ENCODE results near the gene LCOR.
A peak's percentile ranks its signal among the peaks of the same experiment; 100 is the strongest.
"Not testable (repeated sequence)": the region's sequence is repeated elsewhere in the genome, so short reads cannot be mapped to it uniquely, and the experiment has no call there.

LCOR gene

DNA sequence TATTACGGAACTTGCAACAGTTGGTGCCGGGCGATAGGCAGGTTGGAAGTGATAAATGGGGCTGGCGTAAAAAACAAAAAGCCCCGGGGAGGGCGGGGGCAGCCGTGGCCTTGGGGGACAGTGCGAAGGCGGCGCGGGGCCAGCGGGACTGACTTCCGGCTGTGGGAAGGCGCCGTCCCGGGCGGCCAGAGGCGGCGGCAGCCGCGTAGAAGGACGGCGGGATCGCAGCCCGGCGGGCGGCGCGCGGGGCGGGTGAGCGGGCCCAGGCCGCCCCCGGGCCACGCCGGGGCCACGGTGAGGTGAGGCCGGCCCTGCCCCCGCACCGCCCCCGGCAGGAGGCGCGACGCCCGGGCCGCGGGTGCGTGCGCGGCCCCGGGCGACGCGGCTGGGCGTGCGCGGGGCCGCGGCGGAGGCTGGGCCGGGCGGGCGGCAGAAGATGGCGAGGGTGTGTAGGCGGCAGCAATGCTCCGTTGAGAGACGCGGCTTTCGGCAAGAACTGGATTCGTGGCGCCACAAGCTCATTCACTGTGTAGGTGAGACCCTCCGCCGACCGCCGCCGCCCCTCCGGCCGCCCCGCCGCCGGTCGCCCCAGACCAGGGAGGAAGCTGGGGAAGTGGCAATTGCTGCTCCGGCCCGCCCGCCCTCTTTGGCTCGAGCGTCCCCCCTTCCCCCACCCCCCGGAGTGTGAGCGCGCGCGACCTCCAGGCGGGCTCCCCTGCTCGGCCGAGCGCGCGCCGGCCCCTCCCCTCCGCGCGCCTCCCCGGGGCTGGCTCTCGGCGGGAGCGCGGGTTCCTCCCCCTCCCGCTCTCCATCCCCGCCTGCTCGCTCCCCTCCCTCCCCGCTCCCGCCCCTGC lies at the start of gene LCOR:
LCOR (plus strand) TSS at position 432 of the 854 bp plus-strand sequence. CDS start 116,760 bp downstream, outside the sequence.
- Mint-ChIP-seq H3K9me3 (no peaks in the 10 kb centered on the region), H3K27me3 (no peaks in the 10 kb centered on the region), H3K36me3 (ENCODE audit: low read depth) (peaks cover 25% of the 10 kb centered on the region), H3K4me1 (ENCODE audit: low read depth) (peaks cover 44% of the 10 kb centered on the region), H3K27ac (peak within 1 kb of the TSS; percentile 96), H3K4me3 (peak within 1 kb of the TSS; percentile 96)
- intact Hi-C loops (cut with micrococcal nuclease) = loop anchor here (5.0 to 10.0 kb wide), 3 partner anchors 65 to 245 kb away; partner anchors contain the start of gene TM9SF3

- Mint-ChIP-seq H3K4me1 (ENCODE audit: low read depth) (no peaks in the 10 kb centered on the region), H3K36me3 (ENCODE audit: low read depth) (no peaks in the 10 kb centered on the region), H3K9me3 (no peaks in the 10 kb centered on the region), H3K27ac (no peak overlapping the region), H3K27me3 (no peaks in the 10 kb centered on the region), H3K4me3 (no peak overlapping the region)
- intact Hi-C loops (cut with micrococcal nuclease) = no loop called here
Observed at GRCh38 chr10:96784253-96784652, 47.8 kb upstream of the LCOR start.

GRCh38 chr10:96789571-96790108 lies 42.5 kb upstream of the LCOR start:
- no peak overlapping the region for H3K4me3 Mint-ChIP-seq
- H3K9me3 Mint-ChIP-seq = no peaks in the 10 kb centered on the region
- intact Hi-C loops (cut with micrococcal nuclease) = loop anchor here (5.0 kb wide), 1 partner anchor 238 kb away; no protein-coding TSS in a partner anchor
- H3K36me3 Mint-ChIP-seq (ENCODE audit: low read depth) = no peaks in the 10 kb centered on the region
- H3K27ac Mint-ChIP-seq = no peak overlapping the region
- H3K4me1 Mint-ChIP-seq (ENCODE audit: low read depth) = peaks cover 6% of the 10 kb centered on the region
- H3K27me3 Mint-ChIP-seq = peaks cover 2% of the 10 kb centered on the region

GRCh38 chr10:96791902-96792301 lies 40.2 kb upstream of the LCOR start:
- Mint-ChIP-seq H3K4me3 (no peak overlapping the region), H3K36me3 (ENCODE audit: low read depth) (no peaks in the 10 kb centered on the region), H3K9me3 (no peaks in the 10 kb centered on the region), H3K27me3 (peaks cover 2% of the 10 kb centered on the region), H3K27ac (no peak overlapping the region), H3K4me1 (ENCODE audit: low read depth) (peaks cover 6% of the 10 kb centered on the region)
- intact Hi-C loops (cut with micrococcal nuclease) = no loop called here

- Mint-ChIP-seq H3K4me1 (ENCODE audit: low read depth) (peaks cover under 1% of the 10 kb centered on the region), H3K4me3 (no peak overlapping the region), H3K9me3 (no peaks in the 10 kb centered on the region), H3K27ac (no peak overlapping the region), H3K36me3 (ENCODE audit: low read depth) (no peaks in the 10 kb centered on the region), H3K27me3 (no peaks in the 10 kb centered on the region)
- intact Hi-C loops (cut with micrococcal nuclease) = no loop called here
Observed at GRCh38 chr10:96794836-96795733, 37.0 kb upstream of the LCOR start.

- H3K27ac Mint-ChIP-seq = no peak overlapping the region
- intact Hi-C loops (cut with micrococcal nuclease) = no loop called here
- H3K36me3 Mint-ChIP-seq (ENCODE audit: low read depth) = no peaks in the 10 kb centered on the region
- peaks cover 1% of the 10 kb centered on the region for H3K27me3 Mint-ChIP-seq
- peaks cover 2% of the 10 kb centered on the region for H3K9me3 Mint-ChIP-seq
- H3K4me1 Mint-ChIP-seq (ENCODE audit: low read depth) = no peaks in the 10 kb centered on the region
- H3K4me3 Mint-ChIP-seq = no peak overlapping the region
Observed at GRCh38 chr10:96797485-96797884, 34.6 kb upstream of the LCOR start.

- no peaks in the 10 kb centered on the region for H3K4me1 Mint-ChIP-seq (ENCODE audit: low read depth)
- H3K27me3 Mint-ChIP-seq = peaks cover 4% of the 10 kb centered on the region
- no peaks in the 10 kb centered on the region for H3K36me3 Mint-ChIP-seq (ENCODE audit: low read depth)
- no peak overlapping the region for H3K4me3 Mint-ChIP-seq
- peaks cover 9% of the 10 kb centered on the region for H3K9me3 Mint-ChIP-seq
- no peak overlapping the region for H3K27ac Mint-ChIP-seq
- intact Hi-C loops (cut with micrococcal nuclease) = no loop called here
Observed at GRCh38 chr10:96803288-96803664, 28.8 kb upstream of the LCOR start.

DNA sequence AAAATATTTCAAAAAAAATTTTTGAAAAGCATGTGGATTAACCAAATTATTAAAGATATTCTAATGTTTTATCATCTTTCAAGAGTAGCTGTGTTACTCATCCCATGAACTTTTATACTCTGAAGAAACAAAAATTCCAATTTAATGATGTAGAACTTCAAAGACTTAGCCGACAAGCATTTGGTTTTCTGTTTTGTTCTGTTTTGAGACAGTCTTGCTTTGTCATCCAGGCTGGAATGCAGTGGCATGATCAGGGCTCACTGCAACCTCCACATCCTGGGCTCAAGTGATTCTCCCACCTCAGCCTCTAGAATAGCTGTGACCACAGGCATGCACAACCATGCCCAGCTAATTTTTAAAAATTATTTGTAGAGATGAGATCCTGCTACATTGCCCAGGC lies 17.8 kb upstream of the LCOR start:
- no peak overlapping the region for H3K27ac Mint-ChIP-seq
- no peaks in the 10 kb centered on the region for H3K36me3 Mint-ChIP-seq (ENCODE audit: low read depth)
- H3K4me1 Mint-ChIP-seq (ENCODE audit: low read depth) = no peaks in the 10 kb centered on the region
- intact Hi-C loops (cut with micrococcal nuclease) = no loop called here
- no peaks in the 10 kb centered on the region for H3K27me3 Mint-ChIP-seq
- H3K9me3 Mint-ChIP-seq = no peaks in the 10 kb centered on the region
- H3K4me3 Mint-ChIP-seq = no peak overlapping the region

DNA sequence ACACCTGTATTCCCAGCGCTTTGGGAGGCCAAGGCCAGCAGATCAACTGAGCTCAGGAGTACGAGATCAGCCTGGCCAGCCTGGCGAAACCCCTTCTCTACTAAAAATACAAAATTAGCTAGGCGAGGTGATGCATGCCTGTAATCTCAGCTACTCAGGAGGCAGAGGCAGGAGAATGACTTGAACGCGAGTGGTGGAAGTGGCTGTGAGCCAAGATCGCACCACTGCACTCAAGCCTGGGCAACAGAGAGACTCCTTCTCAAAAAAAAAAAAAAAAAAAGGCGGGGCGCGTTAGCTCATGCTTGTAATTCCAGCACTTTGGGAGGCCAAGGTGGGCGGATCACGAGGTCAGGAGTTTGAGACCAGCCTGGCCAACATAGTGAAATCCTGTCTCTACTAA lies 13.1 kb upstream of the LCOR start:
- H3K27ac Mint-ChIP-seq; H3K36me3 Mint-ChIP-seq (ENCODE audit: low read depth); H3K4me1 Mint-ChIP-seq (ENCODE audit: low read depth); intact Hi-C loops (cut with micrococcal nuclease); H3K4me3 Mint-ChIP-seq; H3K27me3 Mint-ChIP-seq; H3K9me3 Mint-ChIP-seq: not testable (repeated sequence)

DNA sequence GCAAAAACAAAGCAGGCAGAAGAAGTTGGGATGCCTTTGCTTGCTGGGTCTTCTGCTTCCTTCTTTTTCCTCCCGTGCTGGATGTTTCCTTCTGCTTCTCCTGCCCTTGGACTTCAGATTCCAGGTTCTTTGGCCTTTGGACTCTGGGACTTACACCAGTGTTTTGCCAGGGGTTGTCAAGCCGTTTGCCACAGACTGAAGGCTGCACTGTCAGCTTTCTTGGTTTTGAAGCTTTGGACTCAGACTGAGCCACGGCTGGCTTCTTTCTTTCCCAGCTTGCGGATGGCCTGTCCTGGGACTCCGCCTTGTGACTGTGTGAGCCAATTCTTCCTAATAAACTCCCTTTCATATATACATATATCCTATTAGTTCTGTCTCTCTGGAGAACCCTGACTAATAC lies 11.3 kb upstream of the LCOR start:
- Mint-ChIP-seq H3K27me3 (no peaks in the 10 kb centered on the region), H3K27ac (no peak overlapping the region), H3K36me3 (ENCODE audit: low read depth) (no peaks in the 10 kb centered on the region), H3K9me3 (no peaks in the 10 kb centered on the region), H3K4me1 (ENCODE audit: low read depth) (peaks cover under 1% of the 10 kb centered on the region), H3K4me3 (no peak overlapping the region)
- intact Hi-C loops (cut with micrococcal nuclease) = no loop called here

DNA sequence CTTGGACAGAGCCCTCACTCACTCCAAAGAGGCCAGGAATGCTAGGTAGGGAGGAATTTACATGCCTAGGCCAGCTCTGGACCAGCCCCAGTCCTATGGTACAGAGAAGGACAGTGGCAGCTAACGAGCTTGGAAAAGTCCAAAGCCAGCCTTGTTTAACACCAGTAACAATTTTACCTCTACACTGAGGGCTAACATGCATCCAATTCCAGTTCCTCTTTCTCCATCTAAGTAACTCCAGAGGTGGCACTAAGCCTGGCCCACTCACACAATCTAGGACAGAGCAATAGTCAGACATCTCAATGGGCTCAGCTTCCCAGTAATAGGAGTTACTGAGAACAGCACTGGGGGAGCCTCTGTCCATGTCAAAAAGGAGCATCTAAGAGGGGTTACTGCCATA lies 5.7 kb upstream of the LCOR start:
- H3K4me3 Mint-ChIP-seq = no peak overlapping the region
- H3K36me3 Mint-ChIP-seq (ENCODE audit: low read depth) = no peaks in the 10 kb centered on the region
- intact Hi-C loops (cut with micrococcal nuclease) = no loop called here
- H3K4me1 Mint-ChIP-seq (ENCODE audit: low read depth) = peaks cover 20% of the 10 kb centered on the region
- no peaks in the 10 kb centered on the region for H3K9me3 Mint-ChIP-seq
- no peaks in the 10 kb centered on the region for H3K27me3 Mint-ChIP-seq
- no peak overlapping the region for H3K27ac Mint-ChIP-seq

DNA sequence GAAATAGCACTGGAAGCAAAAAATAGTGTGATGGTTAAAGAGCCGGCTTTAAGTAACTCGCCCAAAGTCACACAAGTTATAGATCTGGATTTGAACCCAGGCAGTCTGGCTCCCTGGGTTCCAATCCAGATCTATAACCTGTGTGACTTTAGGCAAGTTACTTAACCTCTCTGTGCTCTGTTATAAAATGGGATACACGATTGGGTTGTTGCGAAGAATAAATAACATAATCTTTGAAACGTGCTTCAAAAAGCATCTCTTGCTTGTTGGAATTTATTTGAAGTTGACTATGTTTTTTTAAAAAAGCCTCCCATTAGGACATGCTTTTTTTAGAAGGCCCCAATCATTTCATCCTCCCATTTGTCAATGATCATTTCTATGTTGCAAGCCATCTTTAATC lies 3.5 kb upstream of the LCOR start:
- H3K36me3 Mint-ChIP-seq (ENCODE audit: low read depth) = peaks cover 10% of the 10 kb centered on the region
- H3K9me3 Mint-ChIP-seq = no peaks in the 10 kb centered on the region
- peaks cover 27% of the 10 kb centered on the region for H3K4me1 Mint-ChIP-seq (ENCODE audit: low read depth)
- no peaks in the 10 kb centered on the region for H3K27me3 Mint-ChIP-seq
- H3K4me3 Mint-ChIP-seq = no peak overlapping the region
- intact Hi-C loops (cut with micrococcal nuclease) = no loop called here
- H3K27ac Mint-ChIP-seq = no peak overlapping the region

GRCh38 chr10:96829029-96829773 lies 2.9 kb upstream of the LCOR start:
- Mint-ChIP-seq H3K4me3 (no peak overlapping the region), H3K27me3 (no peaks in the 10 kb centered on the region), H3K36me3 (ENCODE audit: low read depth) (peaks cover 14% of the 10 kb centered on the region), H3K9me3 (no peaks in the 10 kb centered on the region), H3K4me1 (ENCODE audit: low read depth) (peaks cover 33% of the 10 kb centered on the region), H3K27ac (no peak overlapping the region)
- intact Hi-C loops (cut with micrococcal nuclease) = no loop called here

Measured in dendritic cell treated with granulocyte-macrophage colony-stimulating factor and Interleukin-4, amounts not matched to agents 40 ng/mL and 50 ng/mL, for 4 days (primary cell).